SK-N-SH (cell line): ENCODE measurements around the gene SCAPER. TPM values are rescaled to one million over a fixed set of nuclear protein-coding genes. Genes with fewer than 3 reads are reported as not detected.
"Not testable (repeated sequence)": the region's sequence is repeated elsewhere in the genome, so short reads cannot be mapped to it uniquely, and the experiment has no call there.

Experiments used
- CTCF ChIA-PET: fragments of 300-600, 350-600 bp; formaldehyde crosslinking; extraction: SDS; loops from one replicate; lab custom pipeline; 2021; lab: Yijun Ruan, JAX
- POLR2A ChIA-PET: fragments of 350-600 bp; sonication (Branson Sonifier 250); formaldehyde crosslinking; extraction: SDS; loops from one replicate; lab custom pipeline; 2020; ENCODE audit warnings: antibody characterized with exemption, inconsistent platforms; lab: Yijun Ruan, JAX
- DNase-seq: peaks from one replicate; pipeline ENCODE4 v3.0.0; 2012
- H2AFZ ChIP-seq: fragments of 200-600 bp; sonication (generic); 2 replicates; pipeline ENCODE4 v1.8.1; 2016; ENCODE audit warnings: antibody characterized with exemption, mild to moderate bottlenecking, low read depth
- H3F3A ChIP-seq: fragments of 200-600 bp; sonication (generic); replicated peaks from 2 replicates; pipeline ENCODE3; 2016; ENCODE audit warnings: antibody characterized with exemption, mild to moderate bottlenecking; ENCODE audit not compliant: insufficient read depth
- H3K27ac ChIP-seq, 2 experiments: fragments of 200-500 bp in 1 of 2; fragments of 200-600 bp in 1 of 2; sonication (Bioruptor generic) in 1 of 2; sonication (generic), shearing (Covaris generic) in 1 of 2; 2 replicates each; pipeline versions ENCODE4 v1.5.1 to v1.6.1; 2014 to 2016; ENCODE audit warnings: low read depth in 2 of 2, inconsistent platforms in 1 of 2, low read length in 1 of 2, mild to moderate bottlenecking in 1 of 2, mixed read lengths in 1 of 2
- H3K27me3 ChIP-seq: fragments of 200-600 bp; sonication (generic), shearing (Covaris generic); 2 replicates; pipeline ENCODE4 v1.6.1; 2016; ENCODE audit warnings: mixed run types; ENCODE audit not compliant: insufficient read depth
- H3K36me3 ChIP-seq, 2 experiments: fragments of 200-500 bp in 1 of 2; fragments of 200-600 bp in 1 of 2; sonication (Bioruptor generic) in 1 of 2; sonication (generic) in 1 of 2; replicated peaks in 1 of 2; 2 replicates each; pipeline versions ENCODE3 to v1.5.1; 2014 to 2016; ENCODE audit warnings: low read length in 1 of 2, mild to moderate bottlenecking in 1 of 2; ENCODE audit not compliant: insufficient read depth in 2 of 2, control insufficient read depth in 1 of 2
- H3K4me1 ChIP-seq, 2 experiments: fragments of 200-500 bp in 1 of 2; fragments of 200-600 bp in 1 of 2; sonication (Bioruptor generic) in 1 of 2; sonication (generic), shearing (Covaris generic) in 1 of 2; 2 replicates each; pipeline versions ENCODE4 v1.5.1 to v1.6.1; 2014 to 2016; ENCODE audit warnings: low read depth in 1 of 2, low read length in 1 of 2, mixed run types in 1 of 2; ENCODE audit not compliant: insufficient read depth in 2 of 2, control insufficient read depth in 1 of 2
- H3K4me2 ChIP-seq: fragments of 200-600 bp; sonication (generic), shearing (Covaris generic); 2 replicates; pipeline ENCODE4 v1.6.1; 2017; ENCODE audit warnings: mixed run types
- H3K4me3 ChIP-seq, 2 experiments: fragments of 200-500 bp in 1 of 2; fragments of 200-600 bp in 1 of 2; sonication (Bioruptor generic) in 1 of 2; sonication (generic), shearing (Covaris generic) in 1 of 2; 2 replicates each; pipeline versions ENCODE4 v1.5.1 to v1.8.1; 2014 to 2016; ENCODE audit warnings: low read depth in 2 of 2, inconsistent platforms in 1 of 2, low read length in 1 of 2, mild to moderate bottlenecking in 1 of 2, mixed read lengths in 1 of 2, moderate library complexity in 1 of 2
- H3K79me2 ChIP-seq: fragments of 200-600 bp; sonication (generic); 2 replicates; pipeline ENCODE4 v1.8.1; 2017; ENCODE audit warnings: mild to moderate bottlenecking; ENCODE audit not compliant: insufficient read depth
- H3K9ac ChIP-seq: fragments of 200-600 bp; sonication (generic); 2 replicates; pipeline ENCODE4 v1.6.1; 2017; ENCODE audit warnings: mixed run types
- H3K9me2 ChIP-seq: fragments of 200-600 bp; sonication (generic); 2 replicates; pipeline ENCODE4 v1.6.1; 2017; ENCODE audit warnings: mixed run types
- H3K9me3 ChIP-seq: fragments of 200-600 bp; sonication (generic); 2 replicates; pipeline ENCODE4 v1.6.1; 2017; ENCODE audit warnings: mixed run types, mild to moderate bottlenecking, moderate library complexity
- H4K20me1 ChIP-seq: fragments of 200-600 bp; sonication (generic); 2 replicates; pipeline ENCODE4 v1.6.1; 2017; ENCODE audit warnings: mild to moderate bottlenecking, mixed run types; ENCODE audit not compliant: insufficient read depth
- CHD2 ChIP-seq: fragments of 150-350 bp; IDR thresholded peaks from 2 replicates; pipeline ENCODE4 v1.6.1; 2018; ENCODE audit warnings: low read length; ENCODE audit not compliant: partially characterized antibody
- ELF1 ChIP-seq: IDR thresholded peaks from 2 replicates; pipeline ENCODE4 v1.4.0; 2012
- EZH2phosphoT487 ChIP-seq: fragments of 200-600 bp; sonication (generic); IDR thresholded peaks from 2 replicates; pipeline ENCODE4 v1.6.1; 2017; ENCODE audit warnings: low read depth, mixed run types, mild to moderate bottlenecking, antibody characterized with exemption, moderate library complexity, borderline replicate concordance
- FOSL2 ChIP-seq: IDR thresholded peaks from 2 replicates; pipeline ENCODE4 v1.4.0; 2012; ENCODE audit warnings: low read depth, mild to moderate bottlenecking, moderate library complexity, borderline replicate concordance
- FOXM1 ChIP-seq: IDR thresholded peaks from 2 replicates; pipeline ENCODE4 v1.4.0; 2012; ENCODE audit warnings: low read depth, mild to moderate bottlenecking
- JUND ChIP-seq: IDR thresholded peaks from 2 replicates; pipeline ENCODE4 v1.4.0; 2012
- MXI1 ChIP-seq: IDR thresholded peaks from 2 replicates; pipeline ENCODE4 v1.6.1; 2012; ENCODE audit warnings: mild to moderate bottlenecking, low read depth, low read length, improper control_type of control experiment
- NFIC ChIP-seq: IDR thresholded peaks from 2 replicates; pipeline ENCODE4 v1.4.0; 2012; ENCODE audit warnings: borderline replicate concordance
- RCOR1 ChIP-seq: fragments of 150-350 bp; IDR thresholded peaks from 2 replicates; pipeline ENCODE4 v1.6.1; 2017; ENCODE audit warnings: antibody characterized with exemption, low read length
- RXRA ChIP-seq: IDR thresholded peaks from 2 replicates; pipeline ENCODE4 v1.4.0; 2012; ENCODE audit warnings: low read depth, mild to moderate bottlenecking, borderline replicate concordance
- SIN3A ChIP-seq: IDR thresholded peaks from 2 replicates; pipeline ENCODE4 v1.6.1; 2012; ENCODE audit warnings: low read depth, mild to moderate bottlenecking, low read length, moderate library complexity, borderline replicate concordance
- TCF12 ChIP-seq: IDR thresholded peaks from 2 replicates; pipeline ENCODE4 v1.4.0; 2012
- TEAD4 ChIP-seq: IDR thresholded peaks from 2 replicates; pipeline ENCODE4 v1.4.0; 2012; ENCODE audit warnings: mild to moderate bottlenecking, borderline replicate concordance; ENCODE audit not compliant: insufficient read depth
- YY1 ChIP-seq: IDR thresholded peaks from 2 replicates; pipeline ENCODE4 v1.4.0; 2012; ENCODE audit warnings: low read depth, mild to moderate bottlenecking
- WGBS: methylation state at CpG from one replicate; pipeline ENCODE4 v1.1.6; 2017; ENCODE audit warnings: low lambda C conversion rate; 5-methylcytosine and 5-hydroxymethylcytosine counted together
- polyA plus RNA-seq, 3 experiments: library from polyadenylated mRNA; depleted of rRNA; stranded (reverse); fragments of >200 nt; gene quantifications; 2 replicates each; pipeline ENCODE4 v1.2.3, GENCODE V29; 2012
- TF ChIP-seq, protein P1 (sequence below): IDR thresholded peaks from 2 replicates; pipeline ENCODE4 v1.6.1; 2012; ENCODE audit warnings: mild to moderate bottlenecking, low read depth, low read length, moderate library complexity
- TF ChIP-seq, protein P2 (sequence below): IDR thresholded peaks from 2 replicates; pipeline ENCODE4 v1.4.0; 2012; ENCODE audit warnings: low read depth

SCAPER gene
- polyA plus RNA-seq, 1 of the 3 experiments (the other 2 are of a cell fraction): 1.8 TPM

DNA sequence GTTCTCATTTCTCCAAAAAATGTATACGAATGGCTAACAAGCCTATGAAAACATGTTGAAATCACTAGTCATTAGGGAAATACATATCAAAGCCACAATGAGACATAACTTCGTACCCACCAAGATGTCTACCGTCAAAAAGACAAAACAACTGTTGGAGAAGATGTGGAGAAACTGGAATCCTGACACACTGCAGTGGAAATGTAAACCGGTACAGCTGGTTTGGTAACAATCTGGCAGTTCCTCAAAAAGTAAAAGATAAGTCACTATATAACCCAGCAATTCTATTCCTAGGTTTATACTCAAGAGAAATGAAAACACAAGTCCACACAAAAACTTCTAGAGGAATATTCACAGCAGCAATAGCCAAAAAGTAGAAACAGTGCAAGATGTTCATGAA lies 7.0 kb downstream of the SCAPER start (continued):
- TF ChIP-seq SIN3A (no peak), ELF1 (no peak), FOXM1 (no peak), FOSL2 (no peak)

DNA sequence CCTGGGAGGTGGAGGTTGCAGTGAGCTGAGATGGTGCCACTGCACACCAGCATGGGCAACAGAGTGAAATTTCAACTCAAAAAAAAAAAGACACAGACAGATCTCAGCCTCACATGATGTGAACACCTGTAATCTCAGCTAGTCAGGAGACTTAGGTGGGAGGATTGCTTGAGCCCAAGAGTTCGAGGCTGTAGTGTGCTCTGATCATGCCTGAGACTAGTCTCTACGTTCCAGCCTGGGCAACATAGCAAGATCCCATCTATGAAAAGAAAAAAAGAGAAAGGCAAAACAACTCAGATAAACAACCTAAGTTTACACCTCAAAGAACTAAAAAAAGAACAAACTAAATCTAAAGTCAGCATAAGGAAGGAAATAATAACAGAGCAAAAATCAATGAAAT lies 11.0 kb downstream of the SCAPER start:
- Histone ChIP-seq H3F3A (no peaks in the 10 kb centered on the region), H3K4me2 (no peak overlapping the region), H3K36me3 (peaks cover 0 to 7% of the 10 kb centered on the region in 2 experiments)
- CTCF ChIA-PET: no interaction called here
- TF ChIP-seq, protein P1, sequence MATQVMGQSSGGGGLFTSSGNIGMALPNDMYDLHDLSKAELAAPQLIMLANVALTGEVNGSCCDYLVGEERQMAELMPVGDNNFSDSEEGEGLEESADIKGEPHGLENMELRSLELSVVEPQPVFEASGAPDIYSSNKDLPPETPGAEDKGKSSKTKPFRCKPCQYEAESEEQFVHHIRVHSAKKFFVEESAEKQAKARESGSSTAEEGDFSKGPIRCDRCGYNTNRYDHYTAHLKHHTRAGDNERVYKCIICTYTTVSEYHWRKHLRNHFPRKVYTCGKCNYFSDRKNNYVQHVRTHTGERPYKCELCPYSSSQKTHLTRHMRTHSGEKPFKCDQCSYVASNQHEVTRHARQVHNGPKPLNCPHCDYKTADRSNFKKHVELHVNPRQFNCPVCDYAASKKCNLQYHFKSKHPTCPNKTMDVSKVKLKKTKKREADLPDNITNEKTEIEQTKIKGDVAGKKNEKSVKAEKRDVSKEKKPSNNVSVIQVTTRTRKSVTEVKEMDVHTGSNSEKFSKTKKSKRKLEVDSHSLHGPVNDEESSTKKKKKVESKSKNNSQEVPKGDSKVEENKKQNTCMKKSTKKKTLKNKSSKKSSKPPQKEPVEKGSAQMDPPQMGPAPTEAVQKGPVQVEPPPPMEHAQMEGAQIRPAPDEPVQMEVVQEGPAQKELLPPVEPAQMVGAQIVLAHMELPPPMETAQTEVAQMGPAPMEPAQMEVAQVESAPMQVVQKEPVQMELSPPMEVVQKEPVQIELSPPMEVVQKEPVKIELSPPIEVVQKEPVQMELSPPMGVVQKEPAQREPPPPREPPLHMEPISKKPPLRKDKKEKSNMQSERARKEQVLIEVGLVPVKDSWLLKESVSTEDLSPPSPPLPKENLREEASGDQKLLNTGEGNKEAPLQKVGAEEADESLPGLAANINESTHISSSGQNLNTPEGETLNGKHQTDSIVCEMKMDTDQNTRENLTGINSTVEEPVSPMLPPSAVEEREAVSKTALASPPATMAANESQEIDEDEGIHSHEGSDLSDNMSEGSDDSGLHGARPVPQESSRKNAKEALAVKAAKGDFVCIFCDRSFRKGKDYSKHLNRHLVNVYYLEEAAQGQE: no peak
- no peak for TF ChIP-seq CHD2
- TF ChIP-seq NFIC: no peak
- TF ChIP-seq, protein P2, sequence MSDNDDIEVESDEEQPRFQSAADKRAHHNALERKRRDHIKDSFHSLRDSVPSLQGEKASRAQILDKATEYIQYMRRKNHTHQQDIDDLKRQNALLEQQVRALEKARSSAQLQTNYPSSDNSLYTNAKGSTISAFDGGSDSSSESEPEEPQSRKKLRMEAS: no peak
- no peak for TF ChIP-seq EZH2phosphoT487
- TF ChIP-seq MXI1: no peak
- TF ChIP-seq YY1: no peak
- TF ChIP-seq TCF12: no peak
- no peak for TF ChIP-seq RCOR1
- TF ChIP-seq JUND: no peak
- TF ChIP-seq RXRA: no peak
- no peak for TF ChIP-seq TEAD4
- TF ChIP-seq, all 33 proteins: peak for 0
- peaks cover 36% of the 10 kb centered on the region for H3K79me2 ChIP-seq
- H3K9me2 ChIP-seq: no peaks in the 10 kb centered on the region
- no peaks in the 10 kb centered on the region for H4K20me1 ChIP-seq
- H3K27ac ChIP-seq: no peak overlapping the region
- no peaks in the 10 kb centered on the region for H3K9me3 ChIP-seq
- no peak overlapping the region for H2AFZ ChIP-seq
- DNase-seq: no peak
- H3K4me3 ChIP-seq: no peak overlapping the region
- POLR2A ChIA-PET: no interaction called here
- H3K4me1 ChIP-seq: no peaks in the 10 kb centered on the region
- H3K9ac ChIP-seq: no peak overlapping the region
- 92% methylated on average over 2 of the region's 2 CpGs for WGBS
- H3K27me3 ChIP-seq: no peaks in the 10 kb centered on the region

DNA sequence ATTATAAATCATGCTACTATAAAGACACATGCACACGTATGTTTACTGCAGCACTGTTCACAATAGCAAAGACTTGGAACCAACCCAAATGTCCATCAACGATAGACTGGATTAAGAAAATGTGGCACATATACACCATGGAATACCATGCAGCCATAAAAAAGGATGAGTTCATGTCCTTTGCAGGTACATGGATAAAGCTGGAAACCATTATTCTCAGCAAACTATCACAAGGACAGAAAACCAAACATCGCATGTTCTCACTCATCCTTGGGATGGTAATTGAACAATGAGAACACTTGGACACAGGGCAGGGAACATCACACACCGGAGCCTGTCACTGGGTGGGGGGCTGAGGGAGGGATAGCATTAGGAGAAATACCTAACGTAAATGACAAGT lies 12.3 kb downstream of the SCAPER start:
- CTCF ChIA-PET: not testable (repeated sequence)
- 91% methylated on average over 5 of the region's 5 CpGs for WGBS

DNA sequence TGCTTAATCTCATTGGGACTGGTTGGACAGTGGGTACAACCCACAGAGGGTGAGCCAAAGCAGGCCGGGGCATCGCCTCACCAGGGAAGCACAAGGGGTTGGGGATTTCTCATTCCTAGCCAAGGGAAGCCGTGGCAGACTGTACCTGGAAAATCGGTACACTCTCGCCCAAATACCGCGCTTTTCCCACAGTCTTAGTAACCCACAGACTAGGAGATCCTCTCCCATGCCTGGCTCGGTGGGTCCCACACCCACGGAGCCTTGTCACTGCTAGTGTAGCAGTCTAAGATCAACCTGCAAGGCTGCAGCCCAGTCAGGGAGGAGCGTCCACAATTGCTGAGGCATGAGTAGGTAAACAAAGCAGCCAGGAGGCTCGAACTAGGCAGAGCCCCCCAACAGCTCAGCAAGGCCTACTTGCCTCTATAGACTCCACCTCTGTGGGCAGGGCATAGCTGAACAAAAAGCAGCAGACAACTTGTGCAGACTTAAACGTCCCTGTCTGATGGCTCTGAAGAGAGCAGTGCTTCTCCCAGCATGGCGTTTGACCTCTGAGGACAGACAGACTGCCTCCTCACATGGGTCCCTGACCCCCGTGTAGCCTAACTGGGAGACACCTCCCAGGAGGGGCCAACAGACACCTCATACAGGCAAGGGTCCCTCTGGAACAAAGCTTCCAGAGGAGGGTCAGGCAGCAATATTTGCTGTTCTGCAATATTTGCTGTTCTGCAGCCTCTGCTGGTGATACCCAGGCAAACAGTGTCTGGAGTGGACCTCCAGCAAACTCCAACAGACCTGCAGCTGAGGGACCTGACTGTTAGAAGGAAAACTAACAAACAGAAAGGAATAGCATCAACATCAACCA lies 17.6 kb downstream of the SCAPER start:
- not testable (repeated sequence) for H3K4me2 ChIP-seq, H3K9me2 ChIP-seq

More for the DNA sequence above, 12.3 kb downstream of the SCAPER start:
- H3K27me3 ChIP-seq, H3K9me3 ChIP-seq, H2AFZ ChIP-seq, H3K4me1 ChIP-seq, H3K4me2 ChIP-seq, H3K9ac ChIP-seq, H4K20me1 ChIP-seq, H3K36me3 ChIP-seq, POLR2A ChIA-PET, H3K27ac ChIP-seq, H3K9me2 ChIP-seq, H3K4me3 ChIP-seq, DNase-seq, H3F3A ChIP-seq: not testable (repeated sequence)
- H3K79me2 ChIP-seq: peaks cover 29% of the 10 kb centered on the region

More for the DNA sequence above, 17.6 kb downstream of the SCAPER start:
- H3K4me1 ChIP-seq, H3K36me3 ChIP-seq, H3K79me2 ChIP-seq, H4K20me1 ChIP-seq, H3K9ac ChIP-seq, H3K9me3 ChIP-seq, H3K27me3 ChIP-seq, H3F3A ChIP-seq, DNase-seq, POLR2A ChIA-PET, H3K4me3 ChIP-seq, H3K27ac ChIP-seq, H2AFZ ChIP-seq: not testable (repeated sequence)
- CTCF ChIA-PET: interaction anchor here (1.5 kb wide), 1 partner anchor 18 kb away, joined by 3 read pairs; the partner anchor contains the start of gene SCAPER
- WGBS: 69% methylated on average over 4 of the region's 14 CpGs
